H1 (cell line): Measurements from ENCODE around the gene ASB16. TPM values are rescaled to one million over a fixed set of nuclear protein-coding genes. Genes with fewer than 3 reads are reported as not detected.

Experiments used
- ASH2L ChIP-seq: fragments of 200-600, 300-600 bp; sonication (generic); IDR thresholded peaks from one replicate; pipeline ENCODE4 v1.7.1; 2017; ENCODE audit warnings: low read length
- CTBP2 ChIP-seq: IDR thresholded peaks from 2 replicates; pipeline ENCODE4 v1.7.0; 2011; ENCODE audit warnings: borderline replicate concordance, mild to moderate bottlenecking, moderate library complexity, mixed read lengths, low read length; ENCODE audit not compliant: insufficient read depth, insufficient read length
- EP300 ChIP-seq, 2 experiments: IDR thresholded peaks; 1 replicate in 1 of 2; 2 replicates in 1 of 2; pipeline ENCODE4 v1.6.1; 2011 to 2012; ENCODE audit warnings: low read depth in 2 of 2, low read length in 2 of 2, mild to moderate bottlenecking in 2 of 2, borderline replicate concordance in 1 of 2, inconsistent platforms in 1 of 2, moderate library complexity in 1 of 2
- JUND ChIP-seq: IDR thresholded peaks from 2 replicates; pipeline ENCODE4 v1.6.1; 2011; ENCODE audit warnings: mild to moderate bottlenecking, improper control_type of control experiment, low read length
- NANOG ChIP-seq: IDR thresholded peaks from 2 replicates; pipeline ENCODE4 v1.6.1; 2011; ENCODE audit warnings: low read length, low read depth, mild to moderate bottlenecking, inconsistent platforms; ENCODE audit not compliant: insufficient read depth, poor library complexity, severe bottlenecking
- SIX5 ChIP-seq: IDR thresholded peaks from 2 replicates; pipeline ENCODE4 v1.6.1; 2011; ENCODE audit warnings: mild to moderate bottlenecking, low read depth, low read length
- TAF7 ChIP-seq: optimal IDR thresholded peaks from 2 replicates; pipeline ENCODE3; 2011; ENCODE audit warnings: low read depth, mild to moderate bottlenecking, inconsistent platforms, low read length, moderate library complexity, borderline replicate concordance
- polyA plus RNA-seq, 7 experiments: library from polyadenylated mRNA; depleted of rRNA in 3 of 7; stranded (reverse) in 5 of 7; unstranded in 2 of 7; fragments of >200 nt in 5 of 7; fragments of 200-250 nt in 2 of 7; gene quantifications; 1 replicate in 5 of 7; 2 replicates in 1 of 7; 4 replicates in 1 of 7; pipeline versions ENCODE4 v1.2.1 to v1.2.3, GENCODE V29; 2011 to 2013; ENCODE audit warnings: missing spikeins in 2 of 7, mixed read lengths in 2 of 7
- total RNA-seq: library from RNA; stranded (reverse); fragmentation: NEBNext Ultra II Directional; extraction: Animal tissue kit (Norgen Biotek cat#: 25700); gene quantifications from 2 replicates; pipeline ENCODE4 v1.2.1, GENCODE V29; 2021
- TF ChIP-seq, protein P1 (sequence below): IDR thresholded peaks from 2 replicates; pipeline ENCODE4 v1.6.1; 2012; ENCODE audit warnings: inconsistent platforms

ASB16 gene
- total and polyA plus RNA-seq, 2 of the 8 experiments (the other 6 are each of a cell fraction or from before 2014, with no cell fraction given): 0.05 TPM; not detected in 1

DNA sequence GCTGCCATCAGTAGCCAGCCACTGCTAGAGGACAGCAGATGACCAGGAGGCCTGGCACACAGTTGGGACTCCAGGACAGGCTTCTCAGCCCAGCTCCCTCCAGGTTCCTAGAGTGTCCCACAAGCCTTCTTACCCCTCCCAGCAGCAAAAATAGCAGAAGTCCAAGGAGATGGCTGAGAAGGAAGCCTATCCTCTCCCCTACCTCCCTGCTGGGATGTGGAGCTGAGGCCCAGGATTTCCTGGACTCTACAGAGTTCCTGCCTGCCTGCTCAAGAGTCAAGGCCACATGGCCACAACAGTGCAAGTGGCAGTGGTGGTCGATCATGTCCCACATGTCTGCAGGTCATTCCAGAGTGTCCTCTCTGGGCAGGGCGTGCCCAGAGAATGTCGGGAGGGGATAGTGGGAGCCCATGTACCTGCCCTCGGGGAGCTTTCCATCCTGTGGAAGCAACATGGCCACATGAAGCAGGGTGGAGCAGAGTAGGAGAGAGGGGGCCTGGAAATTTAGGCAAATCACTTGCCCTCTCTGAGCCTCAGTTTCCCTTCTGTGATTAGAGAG lies 36.5 kb upstream of the ASB16 start (continued):
- TF ChIP-seq JUND (no peak), CTBP2 (no peak), TAF7 (no peak), SIX5 (no peak), NANOG (no peak), EP300 (IDR thresholded peaks at IDR 0.05; ENCODE audit: borderline replicate concordance in 1 of 2, low read depth in 2 of 2, low read length in 2 of 2) (no peak), ASH2L (no peak)
- TF ChIP-seq, protein P1, sequence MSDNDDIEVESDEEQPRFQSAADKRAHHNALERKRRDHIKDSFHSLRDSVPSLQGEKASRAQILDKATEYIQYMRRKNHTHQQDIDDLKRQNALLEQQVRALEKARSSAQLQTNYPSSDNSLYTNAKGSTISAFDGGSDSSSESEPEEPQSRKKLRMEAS: no peak
